HEK293 (cell line): Measurements from ENCODE around the gene ASIP.
"Not testable (repeated sequence)": the region's sequence is repeated elsewhere in the genome, so short reads cannot be mapped to it uniquely, and the experiment has no call there.

Source experiments
- CTCF ChIA-PET: fragments of 350-600 bp; formaldehyde crosslinking; extraction: SDS; loops from one replicate; lab custom pipeline; 2021; ENCODE audit warnings: antibody characterized with exemption; lab: Yijun Ruan, JAX
- POLR2A ChIA-PET: fragments of 300-600 bp; formaldehyde crosslinking; extraction: SDS; loops from one replicate; lab custom pipeline; 2020; ENCODE audit warnings: antibody characterized with exemption, inconsistent platforms; lab: Yijun Ruan, JAX
- H3K27ac ChIP-seq: fragments of 200-500 bp; sonication (Bioruptor generic); 2 replicates; pipeline ENCODE4 v1.5.1; 2014; ENCODE audit warnings: low read depth, low read length, control low read depth, inconsistent platforms; ENCODE audit errors: extremely low read depth
- H3K36me3 ChIP-seq, 2 experiments: fragments of 200-500 bp in 1 of 2; sonication (Bioruptor generic) in 1 of 2; 1 replicate in 1 of 2; 2 replicates in 1 of 2; pipeline ENCODE4 v1.5.1; 2014 to 2017; ENCODE audit warnings: inconsistent platforms in 2 of 2, low read length in 2 of 2; ENCODE audit not compliant: control insufficient read depth in 2 of 2, insufficient read depth in 1 of 2
- H3K4me1 ChIP-seq: fragments of 200-500 bp; sonication (Bioruptor generic); 2 replicates; pipeline ENCODE4 v1.5.1; 2014; ENCODE audit warnings: mild to moderate bottlenecking, low read length, inconsistent platforms; ENCODE audit not compliant: control insufficient read depth, insufficient read depth
- H3K4me3 ChIP-seq: 2 replicates; pipeline ENCODE4 v1.5.1; 2011; ENCODE audit warnings: low read depth, mild to moderate bottlenecking, control low read depth, low read length, moderate library complexity
- H3K9me3 ChIP-seq: fragments of 200-500 bp; sonication (Bioruptor generic); 2 replicates; pipeline ENCODE4 v1.5.1; 2014; ENCODE audit warnings: low read depth, low read length, inconsistent platforms; ENCODE audit not compliant: control insufficient read depth, insufficient read depth
- GLIS2 ChIP-seq: fragments of 450-650 bp; formaldehyde crosslinking; IDR thresholded peaks from 2 replicates; pipeline ENCODE4 v1.5.1; 2016; ENCODE audit warnings: missing biosample characterization, missing genetic modification characterization
- HOXA7 ChIP-seq: sonication (generic); formaldehyde crosslinking; IDR thresholded peaks from 2 replicates; pipeline ENCODE4 v1.8.1; 2022; ENCODE audit warnings: missing genetic modification reagents, borderline replicate concordance
- HOXC10 ChIP-seq: sonication (generic); formaldehyde crosslinking; IDR thresholded peaks from 2 replicates; pipeline ENCODE4 v1.8.1; 2023; ENCODE audit warnings: mild to moderate bottlenecking, missing genetic modification reagents
- HOXD13 ChIP-seq: sonication (generic); formaldehyde crosslinking; IDR thresholded peaks from 2 replicates; pipeline ENCODE4 v1.8.0; 2022; ENCODE audit warnings: missing genetic modification reagents, borderline replicate concordance
- KLF7 ChIP-seq: fragments of 450-650 bp; formaldehyde crosslinking; IDR thresholded peaks from 2 replicates; pipeline ENCODE4 v1.5.1; 2016; ENCODE audit warnings: missing biosample characterization, missing genetic modification characterization, borderline replicate concordance
- SALL2 ChIP-seq: fragments of 450-650 bp; formaldehyde crosslinking; IDR thresholded peaks from 2 replicates; pipeline ENCODE4 v1.5.0; 2017; ENCODE audit warnings: missing biosample characterization, mild to moderate bottlenecking, missing genetic modification characterization, borderline replicate concordance
- TCF7L2 ChIP-seq: IDR thresholded peaks from 2 replicates; pipeline ENCODE4 v1.6.1; 2011; ENCODE audit warnings: low read depth, mild to moderate bottlenecking, inconsistent platforms, low read length, moderate library complexity, borderline replicate concordance
- TRIM28 ChIP-seq: IDR thresholded peaks from 2 replicates; pipeline ENCODE4 v1.6.1; 2011; ENCODE audit warnings: low read length, control low read depth, borderline replicate concordance
- ZFP37 ChIP-seq: fragments of 450-650 bp; formaldehyde crosslinking; IDR thresholded peaks from 2 replicates; pipeline ENCODE4 v1.5.1; 2016; ENCODE audit warnings: missing biosample characterization, missing genetic modification characterization
- ZNF112 ChIP-seq: fragments of 450-650 bp; formaldehyde crosslinking; IDR thresholded peaks from 2 replicates; pipeline ENCODE4 v1.5.0; 2017; ENCODE audit warnings: missing biosample characterization, missing genetic modification characterization
- ZNF138 ChIP-seq: fragments of 450-650 bp; formaldehyde crosslinking; IDR thresholded peaks from 2 replicates; pipeline ENCODE4 v1.5.1; 2016; ENCODE audit warnings: missing biosample characterization, missing genetic modification characterization, borderline replicate concordance
- ZNF146 ChIP-seq: fragments of 450-650 bp; formaldehyde crosslinking; IDR thresholded peaks from 2 replicates; pipeline ENCODE4 v1.5.1; 2016; ENCODE audit warnings: missing biosample characterization, missing genetic modification characterization
- ZNF266 ChIP-seq: fragments of 450-650 bp; formaldehyde crosslinking; IDR thresholded peaks from 2 replicates; pipeline ENCODE4 v1.5.1; 2016; ENCODE audit warnings: missing biosample characterization, missing genetic modification characterization, low read depth
- ZNF341 ChIP-seq: fragments of 450-650 bp; formaldehyde crosslinking; IDR thresholded peaks from 2 replicates; pipeline ENCODE4; 2016; ENCODE audit warnings: low read depth, missing biosample characterization, missing genetic modification characterization
- ZNF416 ChIP-seq: fragments of 450-650 bp; formaldehyde crosslinking; IDR thresholded peaks from 2 replicates; pipeline ENCODE4 v1.5.1; 2016; ENCODE audit warnings: missing biosample characterization, missing genetic modification characterization
- ZNF426 ChIP-seq: fragments of 450-650 bp; formaldehyde crosslinking; IDR thresholded peaks from 2 replicates; pipeline ENCODE4 v1.5.1; 2017; ENCODE audit warnings: missing biosample characterization, missing genetic modification characterization, mild to moderate bottlenecking, inconsistent platforms, moderate library complexity
- ZNF561 ChIP-seq: fragments of 450-650 bp; IDR thresholded peaks from 2 replicates; pipeline ENCODE4 v1.5.1; 2018; ENCODE audit warnings: missing biosample characterization, missing genetic modification characterization, borderline replicate concordance
- ZNF596 ChIP-seq: fragments of 450-650 bp; IDR thresholded peaks from 2 replicates; pipeline ENCODE4 v1.5.0; 2018; ENCODE audit warnings: missing biosample characterization, mild to moderate bottlenecking, missing genetic modification characterization, moderate library complexity
- ZNF610 ChIP-seq: fragments of 450-650 bp; formaldehyde crosslinking; IDR thresholded peaks from 2 replicates; pipeline ENCODE4 v1.5.1; 2016; ENCODE audit warnings: missing biosample characterization, missing genetic modification characterization, borderline replicate concordance
- TF ChIP-seq, protein P1 (sequence below): fragments of 450-650 bp; formaldehyde crosslinking; IDR thresholded peaks from 2 replicates; pipeline ENCODE4; 2016; ENCODE audit warnings: missing biosample characterization, missing genetic modification characterization
- TF ChIP-seq, protein P2 (sequence below): fragments of 450-650 bp; formaldehyde crosslinking; IDR thresholded peaks from 2 replicates; pipeline ENCODE4 v1.5.1; 2017; ENCODE audit warnings: missing biosample characterization, missing genetic modification characterization
- TF ChIP-seq, protein P3 (sequence below): fragments of 450-650 bp; formaldehyde crosslinking; IDR thresholded peaks from 2 replicates; pipeline ENCODE4 v1.5.0; 2017; ENCODE audit warnings: missing biosample characterization, missing genetic modification characterization, borderline replicate concordance
- TF ChIP-seq, protein P4 (sequence below): fragments of 450-650 bp; formaldehyde crosslinking; IDR thresholded peaks from 2 replicates; pipeline ENCODE4 v1.5.1; 2016; ENCODE audit warnings: missing biosample characterization, missing genetic modification characterization, borderline replicate concordance
- TF ChIP-seq, protein P5 (sequence below): fragments of 450-650 bp; formaldehyde crosslinking; IDR thresholded peaks from 2 replicates; pipeline ENCODE4 v1.5.1; 2016; ENCODE audit warnings: missing biosample characterization, missing genetic modification characterization

ASIP gene

DNA sequence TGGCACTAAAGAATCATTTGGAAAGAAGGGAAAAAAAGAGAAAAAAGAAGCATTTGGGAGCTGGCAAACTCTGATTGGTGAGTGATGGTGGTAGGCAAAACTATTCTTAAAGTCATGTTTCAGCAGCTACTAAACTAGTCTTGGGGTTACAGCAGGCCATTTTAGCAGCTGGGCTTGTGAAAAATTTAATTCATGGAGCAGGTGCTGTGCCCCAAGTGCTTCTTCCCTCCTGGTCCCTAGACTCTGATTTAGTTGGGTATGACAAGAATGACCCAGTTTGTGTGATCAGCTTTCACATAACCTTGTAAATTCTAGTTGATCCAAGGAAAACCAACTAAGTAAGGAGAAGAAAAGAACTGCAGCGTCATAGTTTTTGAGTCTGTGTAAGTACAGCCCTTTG, 1.1 kb upstream of the ASIP start (continued):
- TF ChIP-seq HOXA7 (CRISPR knock-in tag), result no peak
- TF ChIP-seq HOXD13 (CRISPR knock-in tag), result no peak
- no peak for TF ChIP-seq ZFP37 (tag by site-specific recombination)
- TF ChIP-seq ZNF426 (tag by site-specific recombination), result no peak
- no peak for TF ChIP-seq ZNF610
- no peak for TF ChIP-seq HOXC10 (CRISPR knock-in tag)
- TF ChIP-seq, all 188 proteins: peak for 0

DNA sequence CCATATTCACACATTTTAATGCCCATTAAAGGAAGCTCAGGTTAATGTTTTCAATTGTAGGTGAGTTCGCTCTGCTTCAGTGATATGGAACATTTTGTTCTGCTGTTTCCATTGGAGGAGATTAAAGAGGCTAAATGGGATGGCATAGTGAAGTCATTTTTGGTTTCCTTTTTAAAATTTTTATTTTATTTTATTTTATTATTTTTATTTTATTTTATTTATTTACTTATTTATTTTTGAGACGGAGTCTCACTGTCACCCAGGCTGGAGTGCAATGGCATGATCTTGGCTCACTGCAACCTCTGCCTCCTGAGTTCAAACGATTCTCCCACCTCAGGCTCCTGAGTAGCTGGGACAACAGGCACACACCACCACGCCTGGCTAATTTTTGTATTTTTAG, 792 bp downstream of the ASIP start:
- H3K27ac ChIP-seq, H3K4me1 ChIP-seq, H3K4me3 ChIP-seq, POLR2A ChIA-PET, H3K36me3 ChIP-seq, H3K9me3 ChIP-seq: not testable (repeated sequence)
- CTCF ChIA-PET, result interaction anchor here (1.4 kb wide), 1 partner anchor 13 kb away, joined by 3 read pairs; no protein-coding TSS in a partner anchor

DNA sequence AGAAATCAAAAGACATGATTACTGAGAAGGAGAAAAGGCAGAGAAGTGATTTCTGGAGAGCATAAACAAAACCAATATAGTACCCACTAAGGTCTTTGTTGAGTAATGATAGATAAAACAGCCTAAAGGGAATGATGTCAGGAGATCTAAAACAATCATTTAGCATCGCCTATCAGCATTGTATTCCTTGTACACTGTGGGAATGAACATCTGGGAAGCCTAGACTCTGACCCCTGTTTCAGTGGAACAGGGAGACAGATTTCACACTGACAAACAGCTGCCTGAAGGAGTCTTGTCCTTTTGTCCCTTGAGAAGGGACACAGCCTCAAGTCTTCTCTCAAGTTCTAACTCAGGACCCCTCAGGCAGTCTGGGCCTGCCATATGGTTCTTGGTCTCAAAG, 1.7 kb downstream of the ASIP start:
- H3K27ac ChIP-seq, result no peak overlapping the region
- TF ChIP-seq SALL2 (tag by site-specific recombination) (no peak), ZNF596 (tag by site-specific recombination) (no peak), GLIS2 (tag by site-specific recombination) (no peak), ZNF561 (tag by site-specific recombination) (no peak), ZNF266 (tag by site-specific recombination) (no peak), TRIM28 (no peak), TCF7L2 (no peak), KLF7 (tag by site-specific recombination) (no peak), ZNF138 (tag by site-specific recombination) (no peak), ZNF341 (tag by site-specific recombination) (no peak), ZNF146 (no peak), ZNF112 (no peak), ZNF416 (no peak)
- TF ChIP-seq, protein P1, sequence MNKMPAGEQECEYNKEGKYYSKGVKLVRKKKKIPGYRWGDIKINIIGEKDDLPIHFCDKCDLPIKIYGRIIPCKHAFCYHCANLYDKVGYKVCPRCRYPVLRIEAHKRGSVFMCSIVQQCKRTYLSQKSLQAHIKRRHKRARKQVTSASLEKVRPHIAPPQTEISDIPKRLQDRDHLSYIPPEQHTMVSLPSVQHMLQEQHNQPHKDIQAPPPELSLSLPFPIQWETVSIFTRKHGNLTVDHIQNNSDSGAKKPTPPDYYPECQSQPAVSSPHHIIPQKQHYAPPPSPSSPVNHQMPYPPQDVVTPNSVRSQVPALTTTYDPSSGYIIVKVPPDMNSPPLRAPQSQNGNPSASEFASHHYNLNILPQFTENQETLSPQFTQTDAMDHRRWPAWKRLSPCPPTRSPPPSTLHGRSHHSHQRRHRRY, result no peak
- TF ChIP-seq, protein P2, sequence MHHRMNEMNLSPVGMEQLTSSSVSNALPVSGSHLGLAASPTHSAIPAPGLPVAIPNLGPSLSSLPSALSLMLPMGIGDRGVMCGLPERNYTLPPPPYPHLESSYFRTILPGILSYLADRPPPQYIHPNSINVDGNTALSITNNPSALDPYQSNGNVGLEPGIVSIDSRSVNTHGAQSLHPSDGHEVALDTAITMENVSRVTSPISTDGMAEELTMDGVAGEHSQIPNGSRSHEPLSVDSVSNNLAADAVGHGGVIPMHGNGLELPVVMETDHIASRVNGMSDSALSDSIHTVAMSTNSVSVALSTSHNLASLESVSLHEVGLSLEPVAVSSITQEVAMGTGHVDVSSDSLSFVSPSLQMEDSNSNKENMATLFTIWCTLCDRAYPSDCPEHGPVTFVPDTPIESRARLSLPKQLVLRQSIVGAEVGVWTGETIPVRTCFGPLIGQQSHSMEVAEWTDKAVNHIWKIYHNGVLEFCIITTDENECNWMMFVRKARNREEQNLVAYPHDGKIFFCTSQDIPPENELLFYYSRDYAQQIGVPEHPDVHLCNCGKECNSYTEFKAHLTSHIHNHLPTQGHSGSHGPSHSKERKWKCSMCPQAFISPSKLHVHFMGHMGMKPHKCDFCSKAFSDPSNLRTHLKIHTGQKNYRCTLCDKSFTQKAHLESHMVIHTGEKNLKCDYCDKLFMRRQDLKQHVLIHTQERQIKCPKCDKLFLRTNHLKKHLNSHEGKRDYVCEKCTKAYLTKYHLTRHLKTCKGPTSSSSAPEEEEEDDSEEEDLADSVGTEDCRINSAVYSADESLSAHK (tag by site-specific recombination), result no peak
- TF ChIP-seq, protein P3, sequence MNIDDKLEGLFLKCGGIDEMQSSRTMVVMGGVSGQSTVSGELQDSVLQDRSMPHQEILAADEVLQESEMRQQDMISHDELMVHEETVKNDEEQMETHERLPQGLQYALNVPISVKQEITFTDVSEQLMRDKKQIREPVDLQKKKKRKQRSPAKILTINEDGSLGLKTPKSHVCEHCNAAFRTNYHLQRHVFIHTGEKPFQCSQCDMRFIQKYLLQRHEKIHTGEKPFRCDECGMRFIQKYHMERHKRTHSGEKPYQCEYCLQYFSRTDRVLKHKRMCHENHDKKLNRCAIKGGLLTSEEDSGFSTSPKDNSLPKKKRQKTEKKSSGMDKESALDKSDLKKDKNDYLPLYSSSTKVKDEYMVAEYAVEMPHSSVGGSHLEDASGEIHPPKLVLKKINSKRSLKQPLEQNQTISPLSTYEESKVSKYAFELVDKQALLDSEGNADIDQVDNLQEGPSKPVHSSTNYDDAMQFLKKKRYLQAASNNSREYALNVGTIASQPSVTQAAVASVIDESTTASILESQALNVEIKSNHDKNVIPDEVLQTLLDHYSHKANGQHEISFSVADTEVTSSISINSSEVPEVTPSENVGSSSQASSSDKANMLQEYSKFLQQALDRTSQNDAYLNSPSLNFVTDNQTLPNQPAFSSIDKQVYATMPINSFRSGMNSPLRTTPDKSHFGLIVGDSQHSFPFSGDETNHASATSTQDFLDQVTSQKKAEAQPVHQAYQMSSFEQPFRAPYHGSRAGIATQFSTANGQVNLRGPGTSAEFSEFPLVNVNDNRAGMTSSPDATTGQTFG (tag by site-specific recombination), result no peak
- TF ChIP-seq, protein P4, sequence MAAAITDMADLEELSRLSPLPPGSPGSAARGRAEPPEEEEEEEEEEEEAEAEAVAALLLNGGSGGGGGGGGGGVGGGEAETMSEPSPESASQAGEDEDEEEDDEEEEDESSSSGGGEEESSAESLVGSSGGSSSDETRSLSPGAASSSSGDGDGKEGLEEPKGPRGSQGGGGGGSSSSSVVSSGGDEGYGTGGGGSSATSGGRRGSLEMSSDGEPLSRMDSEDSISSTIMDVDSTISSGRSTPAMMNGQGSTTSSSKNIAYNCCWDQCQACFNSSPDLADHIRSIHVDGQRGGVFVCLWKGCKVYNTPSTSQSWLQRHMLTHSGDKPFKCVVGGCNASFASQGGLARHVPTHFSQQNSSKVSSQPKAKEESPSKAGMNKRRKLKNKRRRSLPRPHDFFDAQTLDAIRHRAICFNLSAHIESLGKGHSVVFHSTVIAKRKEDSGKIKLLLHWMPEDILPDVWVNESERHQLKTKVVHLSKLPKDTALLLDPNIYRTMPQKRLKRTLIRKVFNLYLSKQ (tag by site-specific recombination), result no peak
- TF ChIP-seq, protein P5, sequence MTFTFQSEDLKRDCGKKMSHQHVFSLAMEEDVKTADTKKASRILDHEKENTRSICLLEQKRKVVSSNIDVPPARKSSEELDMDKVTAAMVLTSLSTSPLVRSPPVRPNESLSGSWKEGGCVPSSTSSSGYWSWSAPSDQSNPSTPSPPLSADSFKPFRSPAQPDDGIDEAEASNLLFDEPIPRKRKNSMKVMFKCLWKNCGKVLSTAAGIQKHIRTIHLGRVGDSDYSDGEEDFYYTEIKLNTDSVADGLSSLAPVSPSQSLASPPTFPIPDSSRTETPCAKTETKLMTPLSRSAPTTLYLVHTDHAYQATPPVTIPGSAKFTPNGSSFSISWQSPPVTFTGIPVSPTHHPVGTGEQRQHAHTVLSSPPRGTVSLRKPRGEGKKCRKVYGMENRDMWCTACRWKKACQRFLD, result no peak
- TF ChIP-seq, all 188 proteins: peak for 0
- H3K4me3 ChIP-seq, result no peak overlapping the region
- ChIA-PET POLR2A (no interaction called here), CTCF (interaction anchor here (1.4 kb wide), 1 partner anchor 12 kb away, joined by 3 read pairs; no protein-coding TSS in a partner anchor)
- no peaks in the 10 kb centered on the region for H3K9me3 ChIP-seq
- H3K36me3 ChIP-seq, result no peaks in the 10 kb centered on the region
- H3K4me1 ChIP-seq, result no peaks in the 10 kb centered on the region
